A549 (cell line): ENCODE data around the gene SEC31B. TPM values are rescaled to one million over a fixed set of nuclear protein-coding genes. Genes with fewer than 3 reads are reported as not detected.

Experiments
- ATAC-seq, 2 experiments: fragments of 200-7000 bp in 1 of 2; fragments of >200 bp in 1 of 2; cut with Nextera tagmentation in 1 of 2; cut with Tn5 transposase in 1 of 2; 3 replicates each; pipeline versions ENCODE4 v1.8.0 to v1.9.1; 2018 to 2020; ENCODE audit warnings: mild to moderate bottlenecking in 1 of 2, moderate library complexity in 1 of 2
- CTCF ChIA-PET: fragments of 300-600 bp; sonication (Branson Sonifier 250); formaldehyde crosslinking; extraction: SDS; loops from one replicate; lab custom pipeline; 2021; ENCODE audit warnings: antibody characterized with exemption, inconsistent platforms; lab: Yijun Ruan, JAX
- POLR2A ChIA-PET: fragments of 350-600 bp; formaldehyde crosslinking; extraction: SDS; loops from one replicate; lab custom pipeline; 2021; ENCODE audit warnings: antibody characterized with exemption, inconsistent platforms; lab: Yijun Ruan, JAX
- DNase-seq, 2 experiments: peaks; one replicate each; pipeline versions ENCODE4 v3.0.0 to v3.0.0-alpha.2; 2011 to 2016; ENCODE audit warnings: low read depth in 1 of 2, low spot score in 1 of 2
- FAIRE-seq: peaks from 2 replicates; lab custom pipeline; 2011; peaks lifted over from hg19 to GRCh38; lab: Jason Lieb, UNC
- H3K27ac ChIP-seq, 2 experiments: fragments of >200 bp; sonication (Bioruptor Twin); formaldehyde crosslinking; 3 replicates each; pipeline ENCODE4 v1.5.1; 2016 to 2017
- H3K4me1 ChIP-seq: fragments of >200 bp; sonication (Bioruptor Twin); formaldehyde crosslinking; 3 replicates; pipeline ENCODE4 v1.6.1; 2016
- H3K4me2 ChIP-seq: fragments of >200 bp; sonication (Bioruptor Twin); formaldehyde crosslinking; 3 replicates; pipeline ENCODE4 v1.6.1; 2016
- H3K4me3 ChIP-seq: fragments of >200 bp; sonication (Bioruptor Twin); formaldehyde crosslinking; 3 replicates; pipeline ENCODE4 v1.5.1; 2016
- H3K9me3 ChIP-seq: fragments of >200 bp; sonication (Bioruptor Twin); formaldehyde crosslinking; 3 replicates; pipeline ENCODE4 v1.6.1; 2016
- BHLHE40 ChIP-seq: IDR thresholded peaks from 2 replicates; pipeline ENCODE4 v1.6.1; 2012; ENCODE audit warnings: low read depth, low read length, inconsistent platforms
- EHMT2 ChIP-seq: fragments of 200-600 bp; sonication (generic); IDR thresholded peaks from 2 replicates; pipeline ENCODE4 v1.6.1; 2016; ENCODE audit warnings: antibody characterized with exemption, low read depth, mild to moderate bottlenecking, moderate library complexity
- ESRRA ChIP-seq: fragments of 150-350 bp; IDR thresholded peaks from 2 replicates; pipeline ENCODE4 v1.6.1; 2014; ENCODE audit warnings: mild to moderate bottlenecking, low read length, borderline replicate concordance
- FOSL2 ChIP-seq, 2 experiments: fragments of 450-650 bp in 1 of 2; fragments of >200 bp in 1 of 2; sonication (Bioruptor Twin) in 1 of 2; formaldehyde crosslinking; IDR thresholded peaks; 2 replicates each; pipeline versions ENCODE4 v1.5.0 to v1.6.1; 2016 to 2020; ENCODE audit warnings: mild to moderate bottlenecking in 1 of 2, moderate library complexity in 1 of 2
- GATA3 ChIP-seq: IDR thresholded peaks from 2 replicates; pipeline ENCODE4 v1.6.1; 2012; ENCODE audit warnings: borderline replicate concordance
- HDAC2 ChIP-seq: fragments of 200-600 bp; sonication (generic); IDR thresholded peaks from 2 replicates; pipeline ENCODE4 v1.6.1; 2016
- HEYL ChIP-seq: fragments of 250-450 bp; sonication (Bioruptor Pico); IDR thresholded peaks from 2 replicates; pipeline ENCODE4 v1.8.0; 2021; ENCODE audit warnings: mild to moderate bottlenecking, moderate library complexity
- MYC ChIP-seq: IDR thresholded peaks from 2 replicates; pipeline ENCODE4 v1.6.1; 2012; ENCODE audit warnings: mild to moderate bottlenecking, inconsistent platforms, low read length, improper control_type of control experiment, borderline replicate concordance
- NFE2L2 ChIP-seq: fragments of 150-350 bp; conservative IDR thresholded peaks from 2 replicates; pipeline ENCODE4 v1.6.1; 2014; ENCODE audit warnings: low read length
- NPAS2 ChIP-seq: fragments of 250-450 bp; sonication (Bioruptor Pico); IDR thresholded peaks from 2 replicates; pipeline ENCODE4 v1.8.0; 2022; ENCODE audit warnings: mild to moderate bottlenecking, moderate library complexity, borderline replicate concordance
- RCOR1 ChIP-seq: fragments of 150-350 bp; IDR thresholded peaks from 2 replicates; pipeline ENCODE4 v1.6.1; 2014; ENCODE audit warnings: antibody characterized with exemption, low read length, low read depth
- RFX5 ChIP-seq: fragments of 450-650 bp; IDR thresholded peaks from 2 replicates; pipeline ENCODE4 v1.7.1; 2014; ENCODE audit warnings: antibody characterized with exemption, mild to moderate bottlenecking, moderate library complexity
- TP53 ChIP-seq: fragments of 250-450 bp; sonication (Bioruptor Pico); IDR thresholded peaks from 2 replicates; pipeline ENCODE4 v1.5.0; 2021; ENCODE audit warnings: mild to moderate bottlenecking, moderate library complexity
- ZC3H11A ChIP-seq: fragments of 450-650 bp; IDR thresholded peaks from 2 replicates; pipeline ENCODE4 v1.6.1; 2014; ENCODE audit warnings: antibody characterized with exemption, mild to moderate bottlenecking
- ZFP36 ChIP-seq: fragments of 450-650 bp; IDR thresholded peaks from 2 replicates; pipeline ENCODE4 v1.6.1; 2014; ENCODE audit warnings: borderline replicate concordance; ENCODE audit not compliant: partially characterized antibody
- ZNF302 ChIP-seq: fragments of 250-450 bp; sonication (Bioruptor Pico); IDR thresholded peaks from 2 replicates; pipeline ENCODE4 v1.9.0; 2021; ENCODE audit warnings: inconsistent platforms, mild to moderate bottlenecking, moderate library complexity
- WGBS: methylation state at CpG from one replicate; pipeline ENCODE4 v1.1.6; 2017; ENCODE audit errors: missing lambda C conversion rate; 5-methylcytosine and 5-hydroxymethylcytosine counted together
- polyA plus RNA-seq, 4 experiments: library from polyadenylated mRNA; depleted of rRNA in 3 of 4; stranded (reverse); fragments of >200 nt; fragmentation: RNase III in 1 of 4; extraction: RNeasy Plus Mini Kit Qiagen cat#74134 plus additional on column Dnase treatment in 1 of 4; gene quantifications; 2 replicates in 3 of 4; 3 replicates in 1 of 4; pipeline ENCODE4 v1.2.3, GENCODE V29; 2011 to 2017
- TF ChIP-seq, protein P1 (sequence below): fragments of >200 bp; sonication (Bioruptor Twin); formaldehyde crosslinking; IDR thresholded peaks from 3 replicates; pipeline ENCODE4 v1.5.1; 2016
- TF ChIP-seq, protein P2 (sequence below): IDR thresholded peaks from 2 replicates; pipeline ENCODE4 v1.6.1; 2012; ENCODE audit warnings: low read depth, borderline replicate concordance
- TF ChIP-seq, protein P3 (sequence below): IDR thresholded peaks from 2 replicates; pipeline ENCODE4 v1.6.1; 2012
- TF ChIP-seq, protein P4 (sequence below): fragments of 250-450 bp; sonication (Bioruptor Pico); IDR thresholded peaks from 2 replicates; pipeline ENCODE4 v1.5.0; 2020; ENCODE audit warnings: low read depth, mild to moderate bottlenecking, moderate library complexity

SEC31B gene
- polyA plus RNA-seq, 2 of the 4 experiments (the other 2 are of a cell fraction) = 6.2 to 7.1 TPM

DNA sequence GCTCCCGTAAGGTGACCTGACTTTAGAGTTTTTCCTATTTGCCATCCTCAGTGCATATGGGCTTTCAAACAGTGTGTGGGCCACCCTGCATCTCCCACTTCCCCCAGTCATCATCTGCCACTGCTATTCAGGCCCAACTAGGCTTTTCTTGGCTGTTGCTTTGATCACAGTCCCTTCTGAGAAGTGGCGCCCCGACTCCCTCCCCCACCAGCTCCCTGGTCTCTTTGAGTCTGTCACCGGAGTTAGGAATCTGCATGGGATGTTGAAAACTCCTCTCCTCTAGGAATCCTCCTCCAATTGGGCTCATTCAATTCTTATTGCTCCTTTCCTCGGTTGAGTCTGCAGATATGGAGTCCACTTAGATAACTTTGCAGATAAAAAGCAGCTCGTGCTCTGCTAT, 48.2 kb upstream of the SEC31B start:
- TF ChIP-seq ZFP36 = no peak
- TF ChIP-seq BHLHE40 = no peak
- no peak for TF ChIP-seq ZC3H11A
- no peak for TF ChIP-seq FOSL2 (IDR thresholded peaks at IDR 0.05)
- TF ChIP-seq FOSL2 (CRISPR knock-in tag; IDR thresholded peaks at IDR 0.05) = no peak
- TF ChIP-seq NPAS2 (CRISPR knock-in tag) = no peak
- no peak for TF ChIP-seq EHMT2
- TF ChIP-seq TP53 (CRISPR knock-in tag) = no peak
- TF ChIP-seq MYC = no peak
- TF ChIP-seq, protein P1, sequence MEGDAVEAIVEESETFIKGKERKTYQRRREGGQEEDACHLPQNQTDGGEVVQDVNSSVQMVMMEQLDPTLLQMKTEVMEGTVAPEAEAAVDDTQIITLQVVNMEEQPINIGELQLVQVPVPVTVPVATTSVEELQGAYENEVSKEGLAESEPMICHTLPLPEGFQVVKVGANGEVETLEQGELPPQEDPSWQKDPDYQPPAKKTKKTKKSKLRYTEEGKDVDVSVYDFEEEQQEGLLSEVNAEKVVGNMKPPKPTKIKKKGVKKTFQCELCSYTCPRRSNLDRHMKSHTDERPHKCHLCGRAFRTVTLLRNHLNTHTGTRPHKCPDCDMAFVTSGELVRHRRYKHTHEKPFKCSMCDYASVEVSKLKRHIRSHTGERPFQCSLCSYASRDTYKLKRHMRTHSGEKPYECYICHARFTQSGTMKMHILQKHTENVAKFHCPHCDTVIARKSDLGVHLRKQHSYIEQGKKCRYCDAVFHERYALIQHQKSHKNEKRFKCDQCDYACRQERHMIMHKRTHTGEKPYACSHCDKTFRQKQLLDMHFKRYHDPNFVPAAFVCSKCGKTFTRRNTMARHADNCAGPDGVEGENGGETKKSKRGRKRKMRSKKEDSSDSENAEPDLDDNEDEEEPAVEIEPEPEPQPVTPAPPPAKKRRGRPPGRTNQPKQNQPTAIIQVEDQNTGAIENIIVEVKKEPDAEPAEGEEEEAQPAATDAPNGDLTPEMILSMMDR = no peak
- no peak for TF ChIP-seq RFX5
- no peak for TF ChIP-seq HDAC2
- TF ChIP-seq, protein P2, sequence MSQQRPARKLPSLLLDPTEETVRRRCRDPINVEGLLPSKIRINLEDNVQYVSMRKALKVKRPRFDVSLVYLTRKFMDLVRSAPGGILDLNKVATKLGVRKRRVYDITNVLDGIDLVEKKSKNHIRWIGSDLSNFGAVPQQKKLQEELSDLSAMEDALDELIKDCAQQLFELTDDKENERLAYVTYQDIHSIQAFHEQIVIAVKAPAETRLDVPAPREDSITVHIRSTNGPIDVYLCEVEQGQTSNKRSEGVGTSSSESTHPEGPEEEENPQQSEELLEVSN = no peak
- TF ChIP-seq GATA3 = no peak
- no peak for TF ChIP-seq ZNF302 (CRISPR knock-in tag)
- TF ChIP-seq, protein P3, sequence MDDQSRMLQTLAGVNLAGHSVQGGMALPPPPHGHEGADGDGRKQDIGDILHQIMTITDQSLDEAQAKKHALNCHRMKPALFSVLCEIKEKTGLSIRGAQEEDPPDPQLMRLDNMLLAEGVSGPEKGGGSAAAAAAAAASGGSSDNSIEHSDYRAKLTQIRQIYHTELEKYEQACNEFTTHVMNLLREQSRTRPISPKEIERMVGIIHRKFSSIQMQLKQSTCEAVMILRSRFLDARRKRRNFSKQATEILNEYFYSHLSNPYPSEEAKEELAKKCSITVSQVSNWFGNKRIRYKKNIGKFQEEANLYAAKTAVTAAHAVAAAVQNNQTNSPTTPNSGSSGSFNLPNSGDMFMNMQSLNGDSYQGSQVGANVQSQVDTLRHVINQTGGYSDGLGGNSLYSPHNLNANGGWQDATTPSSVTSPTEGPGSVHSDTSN = no peak
- TF ChIP-seq, protein P4, sequence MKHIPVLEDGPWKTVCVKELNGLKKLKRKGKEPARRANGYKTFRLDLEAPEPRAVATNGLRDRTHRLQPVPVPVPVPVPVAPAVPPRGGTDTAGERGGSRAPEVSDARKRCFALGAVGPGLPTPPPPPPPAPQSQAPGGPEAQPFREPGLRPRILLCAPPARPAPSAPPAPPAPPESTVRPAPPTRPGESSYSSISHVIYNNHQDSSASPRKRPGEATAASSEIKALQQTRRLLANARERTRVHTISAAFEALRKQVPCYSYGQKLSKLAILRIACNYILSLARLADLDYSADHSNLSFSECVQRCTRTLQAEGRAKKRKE (CRISPR knock-in tag) = no peak
- ChIA-PET CTCF (interaction anchor here (0.6 to 13.5 kb wide), 5 partner anchors 16 to 310 kb away, joined by 3 to 289 read pairs (median 4); no protein-coding TSS in a partner anchor), POLR2A (no interaction called here)
- ATAC-seq = no peak
- H3K27ac ChIP-seq = no peak overlapping the region
- WGBS = 59% methylated on average over 6 of the region's 6 CpGs
- H3K4me2 ChIP-seq = no peak overlapping the region
- H3K4me3 ChIP-seq = no peak overlapping the region
- H3K4me1 ChIP-seq = no peaks in the 10 kb centered on the region
- H3K9me3 ChIP-seq = no peaks in the 10 kb centered on the region
- no peak for FAIRE-seq
- DNase-seq = no peak

DNA sequence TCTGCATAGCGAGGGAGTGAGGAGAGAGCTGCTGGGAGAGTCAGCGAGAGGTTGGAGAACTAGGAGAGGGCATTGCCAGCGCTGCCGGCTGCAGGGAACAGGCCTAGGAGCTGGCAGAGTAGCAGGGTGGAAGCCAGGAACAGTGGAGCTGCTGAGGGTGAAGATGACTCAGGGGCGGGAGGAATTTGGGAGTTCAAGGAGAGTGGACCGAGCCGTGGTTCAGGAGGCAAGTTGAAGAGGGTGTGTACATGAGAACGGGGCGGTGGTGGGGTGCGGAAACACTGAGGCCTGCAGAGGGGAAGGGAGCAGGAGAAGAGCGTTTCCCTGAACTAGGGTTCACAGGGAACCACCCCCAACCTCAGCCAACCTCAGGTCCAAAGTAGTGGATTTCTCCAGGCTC, 47.6 kb upstream of the SEC31B start:
- WGBS = 44% methylated on average over 11 of the region's 11 CpGs
- 0 out of 3 replicates have a peak, but pooled peaks cover 2% of the 10 kb centered on the region for H3K4me1 ChIP-seq
- ATAC-seq (peak in 1 of 2 experiments; percentile 19; a peak in 3 of 6 replicates), FAIRE-seq (no peak)
- H3K4me2 ChIP-seq = no peak overlapping the region
- H3K4me3 ChIP-seq = no peak overlapping the region
- TF ChIP-seq TP53 (CRISPR knock-in tag) (no peak), RCOR1 (no peak), ESRRA (no peak), HEYL (no peak), NFE2L2 (no peak)
- TF ChIP-seq, protein P3 = no peak
- TF ChIP-seq, all 56 proteins: peak for 0
- Histone ChIP-seq H3K9me3 (no peaks in the 10 kb centered on the region), H3K27ac (no peak overlapping the region)
- DNase-seq = no peak
- CTCF ChIA-PET = interaction anchor here (0.6 to 13.5 kb wide), 4 partner anchors 20 to 311 kb away, joined by 3 to 289 read pairs (median 16); no protein-coding TSS in a partner anchor
- POLR2A ChIA-PET = no interaction called here
